OCI-LY7 (cell line): Measurements from ENCODE around the gene NLGN1. TPM values are rescaled to one million over a fixed set of nuclear protein-coding genes. Genes with fewer than 3 reads are reported as not detected.

Experiments
- BruUV-seq: library from RNA; stranded (reverse); fragments of 400-500 nt; replicated peaks from 2 replicates; lab custom pipeline; 2021; lab: Mats Ljungman, UMichigan
- CTCF ChIA-PET: fragments of 300-600 bp; sonication (Branson Sonifier 250); formaldehyde crosslinking; loops from one replicate; lab custom pipeline; 2022; ENCODE audit warnings: antibody characterized with exemption; ENCODE audit not compliant: unreplicated experiment; lab: Charles Lee
- POLR2A ChIA-PET: fragments of 300-600 bp; sonication (Branson Sonifier 250); formaldehyde crosslinking; loops from one replicate; lab custom pipeline; 2022; ENCODE audit warnings: antibody characterized with exemption; lab: Charles Lee
- DNase-seq: peaks from one replicate; pipeline ENCODE4 v3.0.0-alpha.2; 2015; ENCODE audit warnings: low spot score
- H2AFZ ChIP-seq: fragments of 200-600 bp; sonication (generic), shearing (Covaris generic); 2 replicates; pipeline ENCODE4 v1.6.1; 2014; ENCODE audit warnings: mild to moderate bottlenecking, antibody characterized with exemption, low read length, moderate library complexity
- H3K27ac ChIP-seq: fragments of 200-600 bp; sonication (generic); 2 replicates; pipeline ENCODE4 v1.5.1; 2014; ENCODE audit warnings: mixed run types, low read depth, mild to moderate bottlenecking, moderate library complexity, low read length, inconsistent platforms; ENCODE audit not compliant: poor library complexity, severe bottlenecking
- H3K36me3 ChIP-seq: fragments of 200-600 bp; sonication (generic); 2 replicates; pipeline ENCODE4 v1.6.1; 2014; ENCODE audit warnings: mild to moderate bottlenecking, antibody characterized with exemption, low read length, moderate library complexity, mixed read lengths; ENCODE audit not compliant: insufficient read depth
- H3K4me1 ChIP-seq: fragments of 200-600 bp; sonication (generic); 2 replicates; pipeline ENCODE4 v1.5.1; 2014; ENCODE audit warnings: mild to moderate bottlenecking, low read length; ENCODE audit not compliant: insufficient read depth, poor library complexity, severe bottlenecking
- H3K4me2 ChIP-seq: fragments of 200-600 bp; sonication (generic); 2 replicates; pipeline ENCODE4 v1.6.1; 2014; ENCODE audit warnings: mild to moderate bottlenecking, low read length
- H3K4me3 ChIP-seq: fragments of 200-600 bp; sonication (generic); 2 replicates; pipeline ENCODE4 v1.5.1; 2014; ENCODE audit warnings: mild to moderate bottlenecking, low read depth, low read length; ENCODE audit not compliant: poor library complexity, severe bottlenecking
- H3K79me2 ChIP-seq: fragments of 200-600 bp; sonication (generic); 2 replicates; pipeline ENCODE4 v1.6.1; 2016; ENCODE audit warnings: low read depth, mild to moderate bottlenecking, low read length, moderate library complexity, mixed read lengths; ENCODE audit not compliant: insufficient read depth
- H3K9me2 ChIP-seq: fragments of 200-600 bp; sonication (generic); 2 replicates; pipeline ENCODE4 v1.6.1; 2016; ENCODE audit warnings: mild to moderate bottlenecking, low read length, mixed read lengths; ENCODE audit not compliant: insufficient read depth
- H3K9me3 ChIP-seq: fragments of 200-600 bp; sonication (generic); 2 replicates; pipeline ENCODE4 v1.6.1; 2014; ENCODE audit warnings: mild to moderate bottlenecking, mixed run types, low read length, mixed read lengths
- H4K20me1 ChIP-seq: fragments of 200-600 bp; sonication (generic); 2 replicates; pipeline ENCODE4 v1.6.1; 2014; ENCODE audit warnings: mild to moderate bottlenecking, antibody characterized with exemption, low read length, moderate library complexity, mixed read lengths; ENCODE audit not compliant: insufficient read depth
- CTCF ChIP-seq: fragments of 200-600 bp; sonication (generic); conservative IDR thresholded peaks from 2 replicates; pipeline ENCODE4 v1.5.1; 2014; ENCODE audit warnings: mild to moderate bottlenecking, antibody characterized with exemption, low read length, moderate library complexity, mixed read lengths
- EZH2phosphoT487 ChIP-seq: fragments of 200-600 bp; sonication (generic); IDR thresholded peaks from 2 replicates; pipeline ENCODE4 v1.6.1; 2018; ENCODE audit warnings: low read depth, borderline replicate concordance, mild to moderate bottlenecking, mixed run types, antibody characterized with exemption, low read length, moderate library complexity, mixed read lengths
- intact Hi-C: fragments of 100-400 bp; cut with micrococcal nuclease; formaldehyde crosslinking; loops from one replicate; pipeline ENCODE4 v1.10.0; 2022; ENCODE audit not compliant: unreplicated experiment
- total RNA-seq, 2 experiments: library from RNA; depleted of rRNA in 1 of 2; stranded (reverse); fragments of >200 nt in 1 of 2; shearing (Covaris generic) in 1 of 2; gene quantifications; 2 replicates each; pipeline ENCODE4 v1.2.3, GENCODE V29; 2014 to 2022

NLGN1 gene
- total RNA-seq, 2 experiments from 2014 or later = not detected

GRCh38 chr3:174089592-174089991 is 692.0 kb downstream of the NLGN1 start:
- BruUV-seq = no TSS peak
- no peak overlapping the region for H3K4me3 ChIP-seq
- H2AFZ ChIP-seq = no peak overlapping the region
- intact Hi-C loops = no loop called here
- H3K9me2 ChIP-seq = no peaks in the 10 kb centered on the region
- H3K79me2 ChIP-seq = no peaks in the 10 kb centered on the region
- H3K9me3 ChIP-seq = no peaks in the 10 kb centered on the region
- H3K4me1 ChIP-seq = no peaks in the 10 kb centered on the region
- DNase-seq = no peak
- no peak overlapping the region for H3K27ac ChIP-seq
- TF ChIP-seq CTCF = no peak
- TF ChIP-seq EZH2phosphoT487 = no peak
- no peaks in the 10 kb centered on the region for H4K20me1 ChIP-seq
- H3K4me2 ChIP-seq = no peak overlapping the region
- ChIA-PET CTCF (interaction anchor here (0.5 kb wide), 1 partner anchor 13 kb away, joined by 4 read pairs; no protein-coding TSS in a partner anchor), POLR2A (no interaction called here)
- H3K36me3 ChIP-seq = no peaks in the 10 kb centered on the region

- no peak for DNase-seq
- H3K79me2 ChIP-seq = no peaks in the 10 kb centered on the region
- ChIA-PET CTCF (no interaction called here), POLR2A (no interaction called here)
- H3K36me3 ChIP-seq = no peaks in the 10 kb centered on the region
- no peak overlapping the region for H3K4me3 ChIP-seq
- no peaks in the 10 kb centered on the region; the same call in 1 of the 2 replicates for H4K20me1 ChIP-seq
- intact Hi-C loops = no loop called here
- H3K4me2 ChIP-seq = no peak overlapping the region
- H3K9me3 ChIP-seq = no peaks in the 10 kb centered on the region
- TF ChIP-seq CTCF (no peak), EZH2phosphoT487 (no peak)
- no peak overlapping the region for H3K27ac ChIP-seq
- no peak overlapping the region for H2AFZ ChIP-seq
- no peaks in the 10 kb centered on the region for H3K9me2 ChIP-seq
- no TSS peak for BruUV-seq
- H3K4me1 ChIP-seq = no peaks in the 10 kb centered on the region
Observed at GRCh38 chr3:174094669-174095068, 697.1 kb downstream of the NLGN1 start.

- no TSS peak for BruUV-seq
- TF ChIP-seq EZH2phosphoT487 = no peak
- TF ChIP-seq CTCF = no peak
- DNase-seq = no peak
- Histone ChIP-seq H3K9me2 (no peaks in the 10 kb centered on the region), H3K4me3 (no peak overlapping the region), H3K4me2 (no peak overlapping the region), H3K79me2 (no peaks in the 10 kb centered on the region), H3K9me3 (no peaks in the 10 kb centered on the region), H2AFZ (no peak overlapping the region), H4K20me1 (no peaks in the 10 kb centered on the region; the same call in 1 of the 2 replicates), H3K36me3 (no peaks in the 10 kb centered on the region), H3K27ac (no peak overlapping the region), H3K4me1 (no peaks in the 10 kb centered on the region)
- intact Hi-C loops = no loop called here
- ChIA-PET POLR2A (no interaction called here), CTCF (interaction anchor here (0.5 kb wide), 1 partner anchor 30 kb away, joined by 3 read pairs; no protein-coding TSS in a partner anchor)
Observed at GRCh38 chr3:174097686-174098085, 700.1 kb downstream of the NLGN1 start.
